GM21723 (cell line): Measurements from ENCODE around the gene SLC25A21.

Experiments
- ATAC-seq: cut with Tn5 transposase; IDR thresholded peaks from one replicate; pipeline ENCODE4 v1.9.1; 2021; ENCODE audit warnings: mild to moderate bottlenecking, moderate library complexity; ENCODE audit not compliant: unreplicated experiment

SLC25A21 gene

DNA sequence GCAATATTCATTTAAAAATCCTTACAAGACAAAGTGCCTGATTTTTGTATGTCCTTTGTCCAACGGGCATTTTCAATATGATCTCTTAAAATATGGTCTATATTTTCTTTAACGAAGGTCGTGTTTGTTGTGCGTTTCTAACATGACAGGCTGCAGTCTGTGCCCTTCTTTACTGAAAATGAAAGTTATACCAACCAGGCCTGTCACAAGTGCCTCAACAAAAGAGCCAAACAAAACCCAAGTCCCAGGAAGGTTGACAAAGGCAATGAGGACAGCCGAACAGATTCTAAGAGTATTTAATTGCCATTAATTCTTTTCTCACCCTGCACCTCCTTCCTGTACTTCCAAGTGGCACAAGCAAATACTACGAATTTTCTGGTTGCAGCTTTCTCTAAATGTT lies 496.8 kb downstream of the SLC25A21 start:
- no peak for ATAC-seq

DNA sequence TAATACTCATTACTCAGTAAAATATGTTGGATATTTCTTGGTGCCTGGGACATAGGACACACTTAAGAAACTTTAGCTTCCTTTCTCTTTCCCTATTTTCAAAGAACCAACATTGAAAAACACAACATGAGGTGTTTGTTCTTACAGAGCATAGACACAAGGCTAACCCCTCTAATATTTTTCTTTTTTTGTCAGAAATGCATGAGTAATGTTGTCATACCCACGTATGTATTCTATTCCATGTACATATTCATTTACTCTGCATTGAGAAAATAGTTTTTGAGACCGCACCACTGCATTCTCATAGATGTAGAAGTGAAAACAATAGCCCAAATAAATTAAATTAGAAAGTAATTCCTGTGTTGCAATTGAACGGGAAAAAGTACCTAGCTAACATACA lies 497.7 kb downstream of the SLC25A21 start:
- ATAC-seq: no peak

DNA sequence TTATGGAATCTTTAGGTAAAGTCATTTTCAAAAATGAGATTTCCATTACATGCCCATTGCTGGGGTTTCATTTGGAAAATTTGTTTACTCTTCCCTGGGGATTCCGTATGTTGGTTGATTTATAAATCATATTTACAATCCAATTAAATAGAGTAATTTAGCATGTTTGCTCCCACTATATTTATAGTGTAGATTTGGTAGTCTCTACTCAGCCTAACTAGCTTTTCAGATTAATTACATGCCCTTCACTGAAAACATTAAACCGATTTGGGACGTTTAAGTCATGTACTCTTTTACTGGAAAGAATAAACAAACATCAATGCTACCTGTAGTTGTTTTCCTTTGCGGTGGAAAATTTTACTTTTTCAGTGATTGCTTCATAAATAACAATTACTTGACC lies 500.3 kb downstream of the SLC25A21 start:
- ATAC-seq: no peak

DNA sequence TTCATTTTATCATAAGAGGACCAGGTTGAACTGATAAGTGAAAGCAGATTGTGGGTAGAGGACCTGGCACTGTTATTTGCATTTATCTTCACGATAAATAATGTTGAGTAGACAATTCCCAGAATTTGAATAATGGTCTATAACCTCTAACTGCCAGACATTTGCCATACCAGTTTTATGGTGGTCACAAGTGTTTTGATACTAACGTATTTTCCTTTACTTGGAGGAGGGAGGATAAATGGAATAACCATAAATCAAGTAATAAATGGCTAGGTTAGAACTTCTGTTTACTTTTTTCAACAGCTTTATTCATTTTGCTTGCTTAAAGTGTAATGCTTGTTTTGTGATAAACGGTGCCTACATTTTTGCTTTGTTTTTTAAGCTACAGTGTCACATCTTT lies 501.3 kb downstream of the SLC25A21 start:
- no peak for ATAC-seq

DNA sequence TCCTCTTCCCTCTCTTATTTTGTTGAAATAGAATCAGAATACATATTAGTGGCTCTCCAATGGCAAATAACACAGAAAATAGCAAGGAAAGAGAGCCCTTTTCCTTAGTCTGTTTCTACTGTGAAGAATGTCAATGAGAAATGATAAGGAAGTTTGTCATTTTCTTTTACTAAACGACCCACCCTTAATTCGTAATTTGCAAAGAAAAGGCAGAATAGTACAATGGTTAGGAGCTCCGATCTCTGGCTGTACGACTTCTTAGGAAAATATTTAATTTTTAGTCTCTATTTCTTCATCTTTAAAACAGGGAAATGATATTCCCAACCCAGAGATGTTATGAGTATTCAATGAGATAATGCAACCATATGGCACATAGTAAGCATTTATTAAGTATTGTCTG lies 504.7 kb downstream of the SLC25A21 start:
- ATAC-seq: no peak

DNA sequence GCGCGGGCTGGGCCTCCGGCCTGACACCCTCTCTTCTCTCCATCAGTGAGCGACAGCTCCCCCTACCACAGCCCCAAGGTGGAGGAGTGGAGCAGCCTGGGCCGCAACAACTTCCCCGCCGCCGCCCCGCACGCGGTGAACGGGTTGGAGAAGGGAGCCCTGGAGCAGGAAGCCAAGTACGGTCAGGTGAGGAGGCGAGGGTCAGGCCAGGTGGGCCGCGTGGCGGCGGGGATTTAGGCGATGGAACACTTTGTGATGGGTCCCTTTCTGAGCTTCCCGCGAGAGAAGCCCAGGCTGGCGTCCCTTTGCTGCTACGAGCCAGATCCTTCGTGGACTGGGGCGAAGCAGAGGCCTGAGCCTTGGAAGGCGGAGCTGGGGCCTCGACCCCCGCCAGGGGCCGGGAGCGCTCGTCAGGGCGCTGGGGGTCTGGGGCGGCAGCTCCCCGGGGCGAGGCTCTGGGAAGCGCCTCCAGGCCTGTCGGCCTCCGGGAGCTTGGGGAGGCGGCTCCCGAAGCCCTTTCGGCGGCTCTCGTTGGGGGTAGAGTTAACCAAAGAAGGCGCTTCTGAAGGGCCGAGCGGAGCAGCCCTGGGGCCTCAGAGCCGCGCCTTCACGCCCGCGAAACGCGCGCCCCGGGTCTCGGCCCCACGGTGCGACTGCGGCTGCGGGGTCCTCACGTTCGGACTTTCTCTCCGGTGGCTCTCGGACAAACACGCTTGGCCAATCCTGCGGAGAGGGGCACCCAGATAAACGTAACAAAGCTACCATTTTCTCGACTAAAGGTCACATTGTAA lies 505.8 kb downstream of the SLC25A21 start:
- no peak for ATAC-seq

DNA sequence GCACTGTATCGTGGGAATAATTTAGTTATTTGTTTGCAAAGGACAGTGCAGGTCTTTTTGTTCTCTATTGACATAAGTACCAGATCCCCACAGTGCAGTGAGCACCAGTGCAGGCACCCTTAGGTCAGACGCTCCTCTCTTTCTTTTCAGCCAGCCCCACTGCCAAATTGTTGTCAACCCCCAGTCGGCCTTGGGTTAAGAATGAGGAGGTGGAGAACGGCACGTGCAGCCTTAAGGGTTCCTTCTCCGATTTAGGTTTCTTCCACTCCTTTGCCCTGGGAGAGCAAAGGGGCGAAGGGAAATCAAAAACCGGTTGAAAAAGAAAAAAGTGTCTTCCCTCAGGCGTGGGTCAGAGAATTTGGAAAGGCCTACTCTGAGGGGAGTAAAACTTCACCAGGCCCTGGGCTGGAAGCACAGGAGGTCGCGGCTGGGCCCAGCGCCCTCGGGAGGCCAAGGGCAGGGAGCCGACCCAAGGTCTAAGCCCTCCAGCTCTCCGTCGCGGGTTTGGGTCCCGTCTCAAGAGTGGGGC lies 506.5 kb downstream of the SLC25A21 start:
- no peak for ATAC-seq

DNA sequence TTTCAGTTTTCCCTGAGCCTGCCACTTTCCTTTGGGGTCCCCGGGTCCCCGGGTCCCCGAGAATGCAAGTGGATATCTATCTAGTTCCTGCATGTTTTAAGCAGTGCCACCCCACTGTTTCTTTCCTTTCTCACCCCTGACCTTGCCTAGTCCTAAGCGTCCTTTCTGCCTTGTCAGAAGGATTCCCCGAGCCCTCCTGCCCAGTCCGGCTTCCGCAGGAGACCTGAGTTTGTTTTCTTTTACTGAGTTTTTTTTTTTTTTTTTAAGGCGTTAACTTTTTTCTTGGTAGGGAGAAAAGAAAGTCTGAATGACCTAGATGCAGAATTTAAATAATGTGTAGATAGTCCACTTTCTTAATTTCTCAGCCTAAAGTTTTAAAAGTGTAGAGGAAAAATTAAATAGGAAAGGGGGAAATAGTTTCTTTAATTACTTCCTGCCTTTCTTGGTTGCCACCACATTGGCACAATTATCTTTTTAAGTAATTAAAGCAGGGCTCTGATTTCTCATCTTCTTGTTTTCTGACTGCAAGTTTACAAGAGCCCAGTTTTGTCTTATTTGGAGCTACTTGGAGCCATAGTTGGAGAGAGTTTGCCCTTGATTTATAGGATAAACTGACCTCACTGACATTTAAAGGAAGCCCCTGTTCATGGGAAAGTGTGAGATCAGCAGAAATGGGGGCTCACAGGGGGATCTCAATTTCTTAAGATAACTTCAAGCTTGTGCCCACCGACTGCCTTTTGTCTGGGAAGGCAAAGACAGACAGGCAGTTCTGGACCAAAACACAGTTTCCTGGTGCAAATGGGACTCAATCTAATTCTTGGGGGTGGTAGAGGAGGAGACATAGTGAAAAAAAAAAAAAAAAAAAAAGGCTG lies 507.8 kb downstream of the SLC25A21 start:
- ATAC-seq: no peak

DNA sequence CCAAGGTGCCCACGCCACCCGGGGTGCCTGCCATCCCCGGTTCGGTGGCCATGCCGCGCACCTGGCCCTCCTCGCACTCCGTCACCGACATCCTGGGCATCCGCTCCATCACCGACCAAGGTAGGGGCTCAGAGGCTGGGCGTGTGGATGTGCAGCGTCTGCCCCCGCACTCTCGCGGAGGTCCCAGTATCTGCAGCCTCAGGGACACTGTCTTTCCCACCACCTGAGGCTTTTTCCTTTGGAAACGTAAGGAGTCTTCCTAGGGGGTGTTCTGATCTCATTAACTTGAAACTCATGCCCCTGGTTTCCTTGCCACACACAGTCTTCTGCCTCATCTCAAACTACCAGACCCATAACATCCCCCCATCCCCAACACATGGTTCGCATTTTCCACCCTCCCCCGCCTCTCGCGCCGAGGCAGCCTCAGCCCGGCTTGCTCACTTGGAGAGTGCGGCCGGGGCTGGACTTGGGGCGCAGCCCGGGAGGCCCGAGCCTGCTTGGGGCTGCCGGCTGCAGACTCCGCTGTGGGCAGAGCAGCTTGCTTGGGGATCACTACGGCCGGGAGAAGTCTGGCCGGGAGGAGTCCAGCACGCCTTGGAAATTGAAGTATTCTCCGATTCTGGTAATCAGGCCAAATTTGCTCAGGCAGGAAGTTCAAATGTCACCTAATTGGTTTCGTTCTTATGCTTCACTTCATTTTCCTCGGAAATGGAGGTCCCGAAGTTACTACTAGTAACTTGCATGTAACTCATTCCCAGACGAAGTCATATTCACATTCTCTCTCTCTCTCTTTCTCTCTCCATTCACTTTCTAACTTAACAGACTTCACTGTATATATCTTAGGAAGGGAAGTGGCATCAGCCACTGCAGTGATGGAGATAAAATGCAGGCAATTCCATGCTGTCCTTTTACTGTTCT lies 508.7 kb downstream of the SLC25A21 start:
- no peak for ATAC-seq

DNA sequence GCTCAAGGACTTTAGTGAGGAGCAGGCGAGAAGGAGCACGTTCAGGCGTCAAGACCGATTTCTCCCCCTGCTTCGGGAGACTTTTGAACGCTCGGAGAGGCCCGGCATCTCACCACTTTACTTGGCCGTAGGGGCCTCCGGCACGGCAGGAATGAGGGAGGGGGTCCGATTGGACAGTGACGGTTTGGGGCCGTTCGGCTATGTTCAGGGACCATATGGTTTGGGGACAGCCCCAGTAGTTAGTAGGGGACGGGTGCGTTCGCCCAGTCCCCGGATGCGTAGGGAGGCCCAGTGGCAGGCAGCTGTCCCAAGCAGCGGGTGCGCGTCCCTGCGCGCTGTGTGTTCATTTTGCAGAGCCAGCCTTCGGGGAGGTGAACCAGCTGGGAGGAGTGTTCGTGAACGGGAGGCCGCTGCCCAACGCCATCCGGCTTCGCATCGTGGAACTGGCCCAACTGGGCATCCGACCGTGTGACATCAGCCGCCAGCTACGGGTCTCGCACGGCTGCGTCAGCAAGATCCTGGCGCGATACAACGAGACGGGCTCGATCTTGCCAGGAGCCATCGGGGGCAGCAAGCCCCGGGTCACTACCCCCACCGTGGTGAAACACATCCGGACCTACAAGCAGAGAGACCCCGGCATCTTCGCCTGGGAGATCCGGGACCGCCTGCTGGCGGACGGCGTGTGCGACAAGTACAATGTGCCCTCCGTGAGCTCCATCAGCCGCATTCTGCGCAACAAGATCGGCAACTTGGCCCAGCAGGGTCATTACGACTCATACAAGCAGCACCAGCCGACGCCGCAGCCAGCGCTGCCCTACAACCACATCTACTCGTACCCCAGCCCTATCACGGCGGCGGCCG lies 509.6 kb downstream of the SLC25A21 start:
- no peak for ATAC-seq

DNA sequence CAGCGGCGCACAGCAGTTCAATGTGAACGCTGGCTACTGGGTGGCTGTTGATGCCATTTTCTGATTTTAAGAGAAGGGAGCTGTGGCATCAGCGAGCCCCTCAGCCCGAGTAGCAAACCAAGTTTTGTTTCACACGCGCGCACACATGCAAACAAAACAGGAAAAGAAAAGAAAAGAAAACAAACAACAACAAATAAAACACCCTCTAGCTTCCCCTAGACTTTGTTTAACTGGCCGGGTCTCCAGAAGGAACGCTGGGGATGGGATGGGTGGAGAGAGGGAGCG lies 510.2 kb downstream of the SLC25A21 start:
- ATAC-seq: no peak

DNA sequence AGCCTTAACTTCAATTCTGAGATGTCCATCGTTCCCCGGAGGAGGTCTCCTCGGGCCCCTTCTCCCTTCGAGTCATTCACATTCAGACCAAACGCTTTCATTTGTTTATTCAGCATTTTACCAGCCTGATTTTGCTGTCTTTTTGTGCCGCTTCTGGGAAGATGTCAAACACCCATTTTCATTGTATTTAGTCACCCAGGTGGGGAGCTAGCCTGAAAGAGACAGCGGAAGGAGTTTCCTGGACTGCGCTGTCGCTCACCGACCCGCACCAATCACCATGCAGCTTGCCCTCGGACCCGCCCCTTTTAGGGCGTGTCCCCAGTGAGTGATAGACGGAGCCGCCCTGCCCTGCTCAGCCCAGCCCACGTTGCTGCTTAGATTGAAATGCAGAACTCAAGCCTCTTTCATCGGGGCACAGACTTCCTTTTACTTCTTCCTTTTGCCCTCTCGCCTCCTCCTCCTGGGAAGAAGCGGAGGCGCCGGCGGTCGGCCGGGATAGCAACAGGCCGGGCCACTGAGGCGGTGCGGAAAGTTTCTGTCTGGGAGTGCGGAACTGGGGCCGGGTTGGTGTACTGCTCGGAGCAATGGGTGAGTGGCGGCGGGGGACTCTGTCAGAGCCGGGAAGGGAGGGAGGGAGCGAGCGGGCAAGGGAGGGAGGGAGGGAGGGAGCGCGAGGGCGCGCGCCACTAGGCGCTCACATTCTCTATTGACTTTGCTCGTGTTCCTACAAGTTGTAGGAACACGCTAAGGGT lies 510.7 kb downstream of the SLC25A21 start, which contains the start of gene PAX9:
TSS of gene PAX9 (plus strand) at position 355 of the 752 bp plus-strand sequence. CDS start at position 585, 230 bp downstream.
- no peak for ATAC-seq

DNA sequence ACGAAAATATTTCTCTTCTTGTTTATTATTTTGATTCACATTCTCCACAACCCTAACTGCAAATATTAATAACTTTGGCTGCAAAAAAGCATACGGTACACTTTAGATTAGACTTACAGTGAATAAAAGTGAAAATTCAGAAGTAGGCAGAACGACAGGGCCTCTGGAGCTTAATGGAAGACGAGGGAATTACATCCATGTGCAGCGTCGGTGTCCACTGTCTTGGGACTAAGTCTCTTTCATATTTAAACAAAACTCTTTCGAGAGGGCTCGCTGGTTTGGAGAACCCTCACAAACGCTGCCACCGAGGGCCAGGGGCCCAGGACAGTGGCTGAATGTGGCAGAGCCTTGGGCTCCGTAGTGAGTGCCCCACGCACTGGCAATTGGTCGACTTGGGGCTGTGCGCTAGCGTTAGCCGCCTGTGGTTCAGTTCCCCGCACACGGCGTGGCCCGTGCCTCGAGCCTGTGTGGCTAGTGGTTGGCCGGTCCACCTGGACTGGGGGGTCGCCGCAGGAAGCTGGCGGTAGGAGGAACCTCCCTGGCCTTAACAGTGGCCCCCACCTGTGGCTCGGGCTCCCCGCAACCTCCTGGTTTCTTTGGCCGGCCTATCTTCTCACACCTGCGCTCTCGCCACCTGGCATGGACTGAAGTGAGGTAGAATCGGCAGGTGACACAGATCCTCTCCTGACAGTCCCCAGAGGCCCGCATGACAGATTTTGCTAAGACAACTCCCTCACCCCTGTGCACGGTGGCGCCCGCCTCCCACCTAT lies 511.5 kb downstream of the SLC25A21 start:
- no peak for ATAC-seq

DNA sequence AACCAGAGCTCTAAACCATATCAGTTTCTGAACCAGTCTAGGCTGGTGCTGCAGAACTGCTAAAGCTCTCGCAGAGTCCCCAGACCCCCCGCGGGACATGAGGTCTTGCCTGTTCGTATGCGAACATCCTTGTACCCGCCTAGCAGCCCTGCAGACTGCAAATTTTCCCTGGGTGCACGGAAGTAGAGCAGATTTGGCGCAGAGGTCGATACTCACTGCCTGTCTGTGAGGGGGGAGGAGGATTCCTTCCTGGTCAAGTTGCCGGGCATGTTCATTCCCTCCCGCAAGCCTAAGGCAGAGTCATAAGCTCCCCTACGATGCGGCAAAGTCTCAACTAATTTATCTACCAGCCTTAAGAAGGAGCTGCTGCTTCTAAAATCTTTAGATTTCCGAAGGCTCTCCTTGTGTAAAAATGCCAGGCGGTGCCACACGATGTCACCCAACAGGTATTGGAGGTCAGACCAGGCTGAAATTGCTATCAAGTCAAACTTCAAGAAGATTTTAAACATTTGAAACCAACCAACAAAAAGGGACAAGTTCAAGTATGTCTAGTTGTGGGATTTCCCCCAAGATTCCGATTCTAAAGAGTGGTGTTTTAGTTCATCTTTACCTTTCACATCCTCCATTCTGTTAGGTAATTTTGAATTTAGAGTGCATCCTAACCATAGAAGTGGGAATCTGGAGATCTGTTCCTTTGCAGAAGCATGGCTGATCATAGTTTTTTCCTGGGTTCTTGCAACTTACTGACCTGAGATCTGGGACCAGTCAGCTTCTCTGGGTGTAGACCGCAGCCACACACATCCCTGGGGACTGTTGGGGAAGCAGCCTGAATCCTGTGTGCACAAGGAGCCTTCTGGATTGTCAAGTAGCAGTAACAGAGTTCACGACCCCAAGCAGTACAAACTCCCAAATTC lies 512.3 kb downstream of the SLC25A21 start:
- ATAC-seq: no peak

DNA sequence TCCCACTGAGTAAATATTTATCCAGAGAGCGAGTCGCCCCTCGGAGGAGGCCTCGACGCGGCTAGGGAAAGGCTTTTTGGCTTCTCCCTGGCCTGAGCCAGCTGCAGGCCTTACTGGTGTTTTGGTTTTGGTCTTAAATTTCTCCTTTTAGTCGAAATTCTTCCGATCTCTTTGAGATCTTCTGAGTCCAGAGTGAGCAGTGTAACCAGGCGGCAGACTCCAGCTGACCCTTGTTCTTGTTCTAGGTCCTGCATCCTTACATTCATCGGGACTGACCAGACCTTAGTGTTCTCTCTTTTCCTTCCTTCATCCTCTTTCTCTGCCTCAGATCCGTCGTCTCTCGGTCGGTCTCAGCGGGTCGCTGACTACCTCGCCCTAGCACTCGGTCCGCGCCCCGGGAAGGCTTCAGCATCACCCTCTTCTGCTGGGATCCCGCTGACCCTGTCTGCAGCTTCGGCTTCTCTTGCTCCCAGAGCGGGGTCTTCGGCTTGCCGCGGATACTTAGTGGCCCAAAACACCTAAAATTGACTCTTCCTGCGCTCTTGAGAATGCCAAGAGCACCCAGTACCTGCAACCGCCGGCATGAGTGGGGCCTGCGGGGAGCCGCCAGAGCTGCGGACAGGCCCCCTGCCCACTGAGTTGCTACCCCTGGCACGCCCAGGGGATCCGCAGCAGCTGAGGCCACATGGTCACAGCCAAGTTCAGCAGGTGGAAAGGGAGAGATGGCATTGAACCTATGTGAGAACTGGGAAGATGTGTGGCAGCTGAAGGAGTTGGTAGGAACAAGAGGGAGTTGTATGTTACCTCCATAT lies 513.2 kb downstream of the SLC25A21 start:
- no peak for ATAC-seq

DNA sequence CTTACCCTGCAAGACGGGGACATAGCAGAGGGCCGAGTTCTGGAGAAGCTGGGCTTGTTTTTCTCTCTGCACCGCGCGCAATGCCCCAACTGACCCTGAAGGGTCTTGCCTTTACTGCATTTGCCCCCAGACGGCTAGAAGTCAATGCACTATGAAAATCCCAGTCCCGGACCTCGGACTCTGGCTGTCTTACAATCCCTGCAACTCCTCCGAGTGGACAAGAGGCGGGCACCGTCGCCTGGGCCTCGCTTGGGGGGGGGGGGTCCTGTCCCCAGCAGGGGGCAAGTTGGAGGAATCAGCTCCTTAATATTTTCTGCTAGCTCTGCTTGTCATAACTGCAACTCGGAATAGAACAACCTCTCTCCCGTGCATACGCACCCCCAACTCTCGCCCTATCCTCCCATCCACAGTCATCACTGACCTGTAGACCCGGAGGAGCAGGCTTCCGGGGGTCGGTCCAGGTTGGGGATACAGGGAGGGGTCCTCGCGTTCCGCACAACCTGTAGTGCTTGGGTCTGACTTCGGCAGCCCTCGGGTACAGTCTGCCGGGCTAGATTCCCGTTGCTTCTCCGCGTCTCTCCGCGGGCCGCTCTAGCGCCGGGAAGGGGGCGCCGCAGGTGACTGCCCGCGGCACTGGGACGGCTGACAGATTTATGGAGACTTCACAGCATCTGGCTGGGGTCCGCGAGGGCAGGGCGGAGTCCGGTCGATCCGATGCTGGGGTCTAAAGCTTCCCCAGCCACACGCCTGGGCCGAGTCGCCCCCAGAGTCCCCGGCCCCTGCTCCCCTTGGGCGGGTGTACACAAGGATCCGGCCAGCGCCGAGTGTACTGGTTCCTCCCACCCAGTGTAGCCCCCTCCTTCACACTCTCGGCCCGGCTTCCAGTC lies 514.0 kb downstream of the SLC25A21 start:
- ATAC-seq: no peak
